Astrocyte of the spinal cord (primary cell): Measurements from ENCODE around the gene ZP3.
"Not testable (repeated sequence)": the region's sequence is repeated elsewhere in the genome, so short reads cannot be mapped to it uniquely, and the experiment has no call there.

Experiments
- DNase-seq: peaks from one replicate; pipeline ENCODE4 v3.0.0; 2011; ENCODE audit warnings: low read depth, low spot score
- H3K4me3 ChIP-seq: 2 replicates; pipeline ENCODE4 v1.5.1; 2011; ENCODE audit warnings: low read depth, mild to moderate bottlenecking, low read length, moderate library complexity
- in situ Hi-C: cut with HindIII; loops from 2 replicates; pipeline ENCODE4 v1.10.0; 2017; ENCODE audit warnings: low sequenced_read_pairs
- TF ChIP-seq, protein P1 (sequence below): IDR thresholded peaks from 2 replicates; pipeline ENCODE4 v1.5.1; 2012; ENCODE audit warnings: low read depth, mild to moderate bottlenecking, low read length, inconsistent platforms

ZP3 gene

DNA sequence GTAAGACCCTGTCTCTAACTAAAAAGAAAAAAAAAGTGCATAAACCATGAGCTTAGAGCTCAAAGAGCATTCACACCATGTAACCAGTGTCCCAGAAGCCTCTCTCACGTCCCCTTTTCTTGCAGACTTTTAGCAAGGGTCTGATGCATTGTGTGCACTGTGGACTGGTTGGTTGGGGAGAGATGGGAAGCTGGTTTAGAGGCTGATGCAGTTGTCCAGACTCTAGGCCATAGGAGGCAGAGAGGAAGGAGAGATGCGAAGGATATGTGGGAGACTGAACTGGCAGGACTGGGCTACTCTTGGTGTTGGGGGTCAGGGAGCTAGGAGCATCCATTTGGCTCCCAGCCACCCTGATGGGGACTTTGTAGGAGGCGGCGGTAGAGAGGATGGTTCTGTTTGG lies 17.0 kb upstream of the ZP3 start:
- TF ChIP-seq, protein P1, sequence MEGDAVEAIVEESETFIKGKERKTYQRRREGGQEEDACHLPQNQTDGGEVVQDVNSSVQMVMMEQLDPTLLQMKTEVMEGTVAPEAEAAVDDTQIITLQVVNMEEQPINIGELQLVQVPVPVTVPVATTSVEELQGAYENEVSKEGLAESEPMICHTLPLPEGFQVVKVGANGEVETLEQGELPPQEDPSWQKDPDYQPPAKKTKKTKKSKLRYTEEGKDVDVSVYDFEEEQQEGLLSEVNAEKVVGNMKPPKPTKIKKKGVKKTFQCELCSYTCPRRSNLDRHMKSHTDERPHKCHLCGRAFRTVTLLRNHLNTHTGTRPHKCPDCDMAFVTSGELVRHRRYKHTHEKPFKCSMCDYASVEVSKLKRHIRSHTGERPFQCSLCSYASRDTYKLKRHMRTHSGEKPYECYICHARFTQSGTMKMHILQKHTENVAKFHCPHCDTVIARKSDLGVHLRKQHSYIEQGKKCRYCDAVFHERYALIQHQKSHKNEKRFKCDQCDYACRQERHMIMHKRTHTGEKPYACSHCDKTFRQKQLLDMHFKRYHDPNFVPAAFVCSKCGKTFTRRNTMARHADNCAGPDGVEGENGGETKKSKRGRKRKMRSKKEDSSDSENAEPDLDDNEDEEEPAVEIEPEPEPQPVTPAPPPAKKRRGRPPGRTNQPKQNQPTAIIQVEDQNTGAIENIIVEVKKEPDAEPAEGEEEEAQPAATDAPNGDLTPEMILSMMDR = no peak
- no peak overlapping the region for H3K4me3 ChIP-seq
- DNase-seq = no peak
- in situ Hi-C loops = no loop called here

DNA sequence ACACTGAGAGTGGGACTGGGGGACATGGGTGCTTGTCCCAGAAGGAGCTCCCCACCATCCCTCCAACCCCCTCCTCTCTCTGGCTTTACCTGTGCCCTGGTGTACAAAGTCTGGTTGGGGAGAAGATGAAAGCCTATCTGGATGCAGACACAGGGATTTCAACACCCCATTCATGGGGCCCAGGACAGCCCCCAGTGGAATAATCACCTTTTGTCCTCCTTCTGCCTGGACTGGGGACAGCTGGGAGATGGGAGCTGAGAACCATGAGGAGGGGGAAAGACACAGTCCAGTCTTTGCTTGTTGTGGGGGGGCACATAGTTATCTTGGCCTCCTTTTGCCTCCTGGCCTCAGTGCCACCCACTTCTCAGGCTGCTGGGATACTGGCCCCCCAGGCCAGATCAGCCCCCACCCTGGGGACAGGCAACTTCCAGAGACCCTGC lies 16.6 kb upstream of the ZP3 start:
- TF ChIP-seq, protein P1 = no peak
- in situ Hi-C loops = no loop called here
- H3K4me3 ChIP-seq = no peak overlapping the region
- no peak for DNase-seq

DNA sequence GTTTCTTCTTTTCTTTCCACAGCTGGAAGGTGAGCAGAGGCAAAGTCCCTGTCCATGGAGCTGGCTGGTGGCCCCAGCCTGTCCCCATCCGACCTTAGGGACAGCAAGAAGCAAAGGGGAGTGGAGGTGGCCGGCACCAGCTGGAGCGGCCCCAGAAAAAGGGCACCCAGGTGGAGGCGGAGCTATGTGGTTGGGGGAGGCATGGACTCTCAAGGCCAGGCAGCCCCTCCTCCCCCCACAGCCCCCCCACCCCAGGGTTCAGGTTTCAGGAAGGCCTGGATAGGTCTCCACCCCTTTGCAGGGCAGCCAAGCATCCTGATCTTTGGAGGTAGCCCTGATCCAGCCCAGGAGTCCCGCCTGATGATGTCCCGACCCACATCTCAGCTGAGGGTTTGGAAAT lies 15.2 kb upstream of the ZP3 start, which contains the start of gene SSC4D:
Gene SSC4D (minus strand): TSS at position 161 of the 400 bp plus-strand sequence. CDS start 5,258 bp downstream, outside the sequence.
- TF ChIP-seq, protein P1 = no peak
- no peak for DNase-seq
- no peak within 1 kb of the TSS for H3K4me3 ChIP-seq
- in situ Hi-C loops = no loop called here

DNA sequence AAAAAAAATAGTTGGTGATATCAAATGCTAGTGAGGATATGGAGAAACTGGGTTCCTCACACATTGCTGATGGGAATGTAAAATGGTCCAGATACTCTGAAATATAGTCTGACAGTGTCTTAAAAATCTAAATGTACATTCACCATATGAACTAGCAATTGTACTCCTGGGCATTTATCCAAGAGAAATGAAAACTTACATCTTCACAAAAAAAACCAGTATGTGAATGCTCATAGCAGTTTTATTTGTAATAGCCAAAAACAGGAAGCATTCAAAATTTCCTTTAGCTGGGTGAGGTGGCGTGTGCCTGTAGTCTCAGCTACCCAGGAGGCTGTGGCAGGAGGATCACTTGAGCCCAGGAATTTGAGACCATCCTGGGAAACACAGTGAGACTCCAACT lies 13.1 kb upstream of the ZP3 start:
- in situ Hi-C loops = no loop called here

DNA sequence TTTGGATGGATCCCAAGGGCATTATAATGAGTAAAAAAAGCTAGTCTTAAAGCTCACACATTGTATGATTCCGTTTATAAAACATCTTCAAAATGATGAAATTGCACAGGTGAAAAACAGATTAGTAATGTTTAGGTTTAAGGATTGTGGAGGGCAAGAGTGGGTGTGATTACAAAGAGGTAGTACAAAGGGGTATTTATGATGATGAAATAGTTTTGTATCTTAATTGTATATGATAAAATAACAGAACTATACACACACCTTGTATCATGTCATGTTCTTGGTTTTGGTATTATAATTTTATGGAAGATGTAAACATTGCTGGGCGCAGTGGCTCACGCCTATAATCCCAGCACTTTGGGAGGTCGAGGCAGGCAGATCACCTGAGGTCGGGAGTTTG lies 12.5 kb upstream of the ZP3 start:
- no peak overlapping the region for H3K4me3 ChIP-seq
- TF ChIP-seq, protein P1 = no peak
- in situ Hi-C loops = no loop called here
- no peak for DNase-seq

More for the DNA sequence above, 13.1 kb upstream of the ZP3 start:
- peak; percentile 8 for DNase-seq
- no peak overlapping the region for H3K4me3 ChIP-seq
- TF ChIP-seq, protein P1 = no peak

DNA sequence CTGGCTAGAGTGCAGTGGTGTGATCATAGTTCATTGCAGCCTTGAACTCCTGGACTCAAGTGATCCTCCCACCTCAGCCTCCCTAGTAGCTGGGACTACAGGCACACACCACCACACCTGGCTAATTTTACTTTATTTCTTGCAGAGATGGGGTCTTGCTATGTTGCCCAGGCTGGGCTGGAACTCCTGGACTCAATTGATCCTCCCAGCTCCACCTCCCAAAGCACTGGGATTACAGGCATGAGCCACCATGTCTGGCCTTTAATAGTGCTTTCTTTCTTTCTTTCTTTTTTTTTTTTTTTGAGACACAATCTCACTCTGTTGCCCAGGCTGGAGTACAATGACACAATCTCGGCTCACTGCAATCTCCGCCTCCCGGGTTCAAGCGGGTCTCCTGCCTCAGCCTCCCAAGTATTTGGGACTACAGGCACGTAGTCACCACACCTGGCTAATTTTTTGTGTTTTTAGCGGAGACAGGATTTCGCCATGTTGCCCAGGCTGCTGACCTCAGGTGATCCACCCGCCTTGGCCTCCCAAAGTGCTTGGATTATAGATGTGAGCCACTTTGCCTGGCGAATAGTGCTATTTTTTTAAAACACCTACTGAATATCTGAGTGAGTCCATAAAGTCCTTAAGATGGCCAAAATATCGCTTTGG lies 7.0 kb upstream of the ZP3 start:
- DNase-seq, H3K4me3 ChIP-seq, in situ Hi-C loops: not testable (repeated sequence)

DNA sequence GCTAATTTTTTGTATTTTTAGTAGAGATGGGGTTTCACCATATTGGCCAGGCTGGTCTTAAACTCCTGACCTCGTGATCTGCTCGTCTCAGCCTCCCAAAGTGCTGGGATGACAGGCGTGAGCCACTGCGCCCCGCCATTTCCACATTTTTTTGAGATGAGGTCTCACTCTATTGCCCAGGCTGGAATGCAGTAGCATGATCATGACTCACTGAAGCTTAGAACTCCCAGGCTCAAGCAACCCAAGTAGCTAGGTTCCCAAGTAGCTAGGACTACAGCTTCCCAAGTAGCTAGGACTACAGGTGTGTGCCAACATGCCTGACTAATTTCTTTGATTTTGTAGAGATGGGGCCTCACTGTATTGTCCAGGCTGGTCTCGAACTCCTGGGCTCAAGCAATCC lies 3.7 kb upstream of the ZP3 start:
- in situ Hi-C loops, H3K4me3 ChIP-seq: not testable (repeated sequence)
- DNase-seq = peak; percentile 93
